Gastroesophageal sphincter (tissue), 4 donors: ENCODE results near the gene SAPCD1. TPM values are rescaled to one million over a fixed set of nuclear protein-coding genes. Genes with fewer than 3 reads are reported as not detected.

ENCODE experiments used
- ATAC-seq: fragments of 150-250 bp; one replicate; pipeline ENCODE4 v1.9.1; 2016; ENCODE audit warnings: mild to moderate bottlenecking, moderate library complexity
- H3K27ac ChIP-seq, 4 donors: fragments of 200-600 bp; sonication (generic) in 3 of 4; 1 replicate in 3 of 4; 2 replicates in 1 of 4; pipeline ENCODE4 v1.5.1; 2016 to 2019
- H3K27me3 ChIP-seq: fragments of 200-600 bp; sonication (generic); one replicate; pipeline ENCODE4 v1.5.1; 2019
- H3K36me3 ChIP-seq, 2 donors: fragments of 200-600 bp; sonication (generic); one replicate each; pipeline ENCODE4 v1.5.1; 2019; ENCODE audit warnings: control low read depth in 1 of 2
- H3K4me1 ChIP-seq, 3 donors: fragments of 200-600 bp; sonication (generic); 1 replicate in 2 of 3; 2 replicates in 1 of 3; pipeline ENCODE4 v1.5.1; 2016 to 2019; ENCODE audit warnings: control low read depth in 2 of 3
- H3K4me3 ChIP-seq, 2 donors: fragments of 200-600 bp; sonication (generic); one replicate each; pipeline ENCODE4 v1.5.1; 2019; ENCODE audit warnings: mild to moderate bottlenecking in 1 of 2, moderate library complexity in 1 of 2
- H3K9me3 ChIP-seq, 3 donors: fragments of 200-600 bp; sonication (generic); one replicate each; pipeline ENCODE4 v1.5.1; 2017 to 2019; ENCODE audit warnings: control low read depth in 2 of 3
- CTCF ChIP-seq, 4 experiments: fragments of 200-600 bp in 2 of 4; fragments of 450-650 bp in 2 of 4; sonication (generic) in 1 of 4; IDR thresholded peaks; one replicate each; pipeline ENCODE4 v1.5.1; 2017 to 2019; ENCODE audit warnings: antibody characterized with exemption in 4 of 4, mild to moderate bottlenecking in 2 of 4, moderate library complexity in 2 of 4
- EP300 ChIP-seq: sonication (generic); formaldehyde crosslinking; IDR thresholded peaks from one replicate; pipeline ENCODE4 v1.6.1; 2017; ENCODE audit warnings: antibody characterized with exemption, mild to moderate bottlenecking
- POLR2A ChIP-seq, 2 donors: fragments of 450-650 bp; IDR thresholded peaks; one replicate each; pipeline ENCODE4 v1.6.1; 2017; ENCODE audit warnings: antibody characterized with exemption in 2 of 2, mild to moderate bottlenecking in 2 of 2, moderate library complexity in 1 of 2
- POLR2AphosphoS5 ChIP-seq: sonication (generic); formaldehyde crosslinking; IDR thresholded peaks from one replicate; pipeline ENCODE4 v1.6.1; 2017; ENCODE audit warnings: antibody characterized with exemption
- WGBS, 2 donors: methylation state at CpG; one replicate each; pipeline ENCODE4 v1.1.5; 2018; ENCODE audit warnings: low coverage in 1 of 2; 5-methylcytosine and 5-hydroxymethylcytosine counted together
- total RNA-seq, 4 donors: library from RNA; depleted of rRNA; stranded (reverse); fragments of >200 nt; gene quantifications; one replicate each; pipeline ENCODE4 v1.1.0, GENCODE V29; 2016

The SAPCD1 gene
- total RNA-seq, 4 donors from 2014 or later = 0.93 to 1.1 TPM; not detected in 2

GRCh38 chr6:31739639-31740396 lies 22.6 kb upstream of the SAPCD1 start, which contains the start of gene MSH5:
Gene MSH5, plus strand, starts transcription at chr6:31740005. Its CDS starts 462 bp downstream, at chr6:31740467.
- Histone ChIP-seq H3K27ac (peak within 1 kb of the TSS in 3 of 4 donors; percentile 62 to 90 (median 71)), H3K27me3 (no peaks in the 10 kb centered on the region), H3K36me3 (no peaks in the 10 kb centered on the region), H3K4me3 (peak within 1 kb of the TSS; percentile 65 to 68), H3K4me1 (peaks cover 3 to 43% (median 13%) of the 10 kb centered on the region in 3 donors), H3K9me3 (no peaks in the 10 kb centered on the region)
- peak; percentile 98 for ATAC-seq
- TF ChIP-seq CTCF (IDR thresholded peaks at IDR 0.05) = no peak
- TF ChIP-seq POLR2AphosphoS5 = peak; percentile 25
- peak; percentile 30 to 54 for TF ChIP-seq POLR2A (IDR thresholded peaks at IDR 0.05)
- no peak for TF ChIP-seq EP300
- WGBS, 2 donors = 0% methylated on average over 3 to 15 of the region's 58 CpGs

GRCh38 chr6:31740397-31741223 lies 21.8 kb upstream of the SAPCD1 start:
- 30 to 47% methylated on average over 2 to 11 of the region's 29 CpGs for WGBS, 2 donors
- Histone ChIP-seq H3K27ac (peak overlapping the region in 3 of 4 donors; percentile 62 to 90 (median 71)), H3K4me1 (peaks cover 3 to 37% (median 13%) of the 10 kb centered on the region in 3 donors), H3K36me3 (no peaks in the 10 kb centered on the region), H3K4me3 (peak overlapping the region; percentile 65 to 68), H3K9me3 (no peaks in the 10 kb centered on the region), H3K27me3 (no peaks in the 10 kb centered on the region)
- TF ChIP-seq POLR2A (IDR thresholded peaks at IDR 0.05) (no peak), EP300 (no peak), POLR2AphosphoS5 (no peak), CTCF (IDR thresholded peaks at IDR 0.05) (no peak)
- no peak for ATAC-seq

- H3K4me1 ChIP-seq = peaks cover 3 to 35% (median 11%) of the 10 kb centered on the region in 3 donors
- 80 to 88% methylated on average over 2 of the region's 2 CpGs for WGBS, 2 donors
- H3K27ac ChIP-seq = no peak overlapping the region
- no peak overlapping the region for H3K4me3 ChIP-seq
- H3K36me3 ChIP-seq = no peaks in the 10 kb centered on the region
- H3K9me3 ChIP-seq = no peaks in the 10 kb centered on the region
- H3K27me3 ChIP-seq = no peaks in the 10 kb centered on the region
- no peak for ATAC-seq
- TF ChIP-seq POLR2AphosphoS5 (no peak), POLR2A (IDR thresholded peaks at IDR 0.05) (no peak), CTCF (IDR thresholded peaks at IDR 0.05) (no peak), EP300 (no peak)
Observed at GRCh38 chr6:31741815-31742214, 20.6 kb upstream of the SAPCD1 start.

GRCh38 chr6:31742894-31743293 lies 19.6 kb upstream of the SAPCD1 start:
- WGBS, 2 donors = 72 to 82% methylated on average over 3 of the region's 3 CpGs
- Histone ChIP-seq H3K4me3 (no peak overlapping the region), H3K27ac (no peak overlapping the region), H3K4me1 (peaks cover 3 to 34% (median 8%) of the 10 kb centered on the region in 3 donors), H3K9me3 (no peaks in the 10 kb centered on the region), H3K27me3 (no peaks in the 10 kb centered on the region), H3K36me3 (no peaks in the 10 kb centered on the region)
- TF ChIP-seq CTCF (IDR thresholded peaks at IDR 0.05) (no peak), POLR2AphosphoS5 (no peak), POLR2A (IDR thresholded peaks at IDR 0.05) (no peak), EP300 (no peak)
- ATAC-seq = no peak
